Measurements from ENCODE around the gene ITIH4.

The ITIH4 gene

DNA sequence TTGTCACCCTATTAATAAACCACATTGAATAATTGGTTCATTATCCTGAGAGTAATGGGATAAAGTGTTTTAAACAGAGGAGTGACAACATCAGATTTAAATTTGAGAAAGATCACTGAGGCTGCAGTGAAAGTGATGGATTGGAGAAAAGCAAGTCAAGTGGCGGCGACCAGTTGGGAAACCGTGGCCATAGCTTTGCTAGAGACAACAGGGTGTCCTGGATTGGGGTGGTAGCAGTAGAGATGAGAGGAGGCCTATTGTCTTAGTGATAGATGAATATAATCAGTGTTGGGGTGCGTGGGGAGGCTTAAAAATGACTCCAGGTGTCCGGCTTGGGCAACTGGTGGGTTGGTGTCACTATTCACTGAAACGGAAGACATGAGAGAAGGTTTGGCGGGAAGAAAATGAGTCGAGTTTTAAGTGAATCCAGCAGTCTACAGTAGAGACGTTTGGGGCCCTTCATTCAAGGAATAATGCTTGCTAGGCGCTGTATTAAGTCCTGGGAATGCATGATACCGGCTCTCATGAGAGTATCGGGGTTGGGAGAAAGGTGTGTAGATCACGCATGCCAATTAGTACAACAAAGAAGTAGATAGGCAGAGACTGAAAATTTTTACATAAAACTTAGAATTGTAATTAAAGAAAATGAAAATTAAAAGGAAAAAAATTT lies 60.6 kb downstream of the ITIH4 start:
- TF ChIP-seq POLR2AphosphoS5 (IDR thresholded peaks at IDR 0.05; ENCODE audit: low read depth, low read length) (no peak), SIN3A (IDR thresholded peaks at IDR 0.05; ENCODE audit: borderline replicate concordance, insufficient read depth, low read length) (no peak), FOXP2 (optimal IDR thresholded peaks at IDR 0.05; ENCODE audit: borderline replicate concordance, extremely low read depth, extremely low read length, insufficient read depth) (no peak), TAF1 (IDR thresholded peaks at IDR 0.05; ENCODE audit: borderline replicate concordance, insufficient read depth, low read length) (no peak)

DNA sequence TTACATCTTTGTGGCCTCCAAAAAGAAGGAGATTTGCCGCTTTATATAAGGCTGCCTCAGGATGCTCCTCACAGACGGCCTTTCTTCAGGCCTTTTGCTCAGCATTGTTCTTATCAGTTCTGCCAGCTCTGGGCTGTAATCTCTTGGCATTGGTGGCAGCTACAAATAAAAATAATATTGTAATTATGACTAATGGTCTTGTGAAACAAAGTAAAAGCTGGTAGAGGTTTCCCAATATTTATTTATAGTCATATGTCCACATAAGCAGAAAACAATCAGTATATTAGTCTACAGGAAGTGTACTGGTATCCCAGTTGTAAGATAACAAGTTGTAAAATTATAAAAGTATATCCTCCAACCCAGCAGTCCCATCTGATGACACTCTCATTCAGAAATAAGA lies 67.0 kb downstream of the ITIH4 start:
- TF ChIP-seq FOXP2 (optimal IDR thresholded peaks at IDR 0.05; ENCODE audit: borderline replicate concordance, extremely low read depth, extremely low read length, insufficient read depth): no peak
- TF ChIP-seq POLR2AphosphoS5 (IDR thresholded peaks at IDR 0.05; ENCODE audit: low read depth, low read length): no peak
- no peak for TF ChIP-seq TAF1 (IDR thresholded peaks at IDR 0.05; ENCODE audit: borderline replicate concordance, insufficient read depth, low read length)
- no peak for TF ChIP-seq SIN3A (IDR thresholded peaks at IDR 0.05; ENCODE audit: borderline replicate concordance, insufficient read depth, low read length)
- TF ChIP-seq REST (IDR thresholded peaks at IDR 0.05; ENCODE audit: insufficient read depth in 1 of 2, low read depth in 2 of 2, low read length in 2 of 2): no peak

Data from PFSK-1 (cell line).